Astrocyte (in vitro differentiated cells and primary cell): Measurements from ENCODE around the gene FAM234B. TPM values are rescaled to one million over a fixed set of nuclear protein-coding genes. Genes with fewer than 3 reads are reported as not detected.

Experiments used
- DNase-seq: peaks from one replicate; pipeline ENCODE4 v3.0.0-alpha.2; 2010; ENCODE audit warnings: low read depth
- FAIRE-seq: peaks from 2 replicates; lab custom pipeline; 2011; peaks lifted over from hg19 to GRCh38; lab: Jason Lieb, UNC
- H2AFZ ChIP-seq: 2 replicates; pipeline ENCODE4 v1.6.0; 2012; ENCODE audit warnings: low read depth, low read length, inconsistent platforms
- H3K27ac ChIP-seq: 2 replicates; pipeline ENCODE4 v1.5.1; 2011; ENCODE audit warnings: low read depth, low read length, inconsistent platforms
- H3K27me3 ChIP-seq: 2 replicates; pipeline ENCODE4 v1.6.0; 2011; ENCODE audit warnings: low read length, inconsistent platforms; ENCODE audit not compliant: insufficient read depth
- H3K36me3 ChIP-seq: 2 replicates; pipeline ENCODE4 v1.5.1; 2011; ENCODE audit warnings: low read length, inconsistent platforms; ENCODE audit not compliant: insufficient read depth
- H3K4me1 ChIP-seq: 2 replicates; pipeline ENCODE4 v1.5.1; 2011; ENCODE audit warnings: low read length, inconsistent platforms; ENCODE audit not compliant: insufficient read depth
- H3K4me2 ChIP-seq: 2 replicates; pipeline ENCODE4 v1.6.0; 2012; ENCODE audit warnings: low read length, inconsistent platforms
- H3K4me3 ChIP-seq: 2 replicates; pipeline ENCODE4 v1.5.1; 2011; ENCODE audit warnings: low read depth, mild to moderate bottlenecking, low read length, inconsistent platforms; ENCODE audit not compliant: insufficient read depth
- H3K79me2 ChIP-seq: 2 replicates; pipeline ENCODE4 v1.6.0; 2012; ENCODE audit warnings: mild to moderate bottlenecking, low read length, inconsistent platforms; ENCODE audit not compliant: insufficient read depth
- H3K9ac ChIP-seq: 2 replicates; pipeline ENCODE4 v1.6.0; 2012; ENCODE audit warnings: mild to moderate bottlenecking, low read length, inconsistent platforms
- H3K9me3 ChIP-seq: 2 replicates; pipeline ENCODE4 v1.5.1; 2012; ENCODE audit warnings: low read depth, mild to moderate bottlenecking, low read length, inconsistent platforms; ENCODE audit not compliant: insufficient read depth
- H4K20me1 ChIP-seq: 2 replicates; pipeline ENCODE4 v1.6.0; 2012; ENCODE audit warnings: low read length, inconsistent platforms; ENCODE audit not compliant: insufficient read depth
- H3K27ac Mint-ChIP-seq: one replicate; pipeline ENCODE4 v1.8.0; 2021; ENCODE audit warnings: mild to moderate bottlenecking, mixed read lengths; ENCODE audit not compliant: unreplicated experiment
- H3K27me3 Mint-ChIP-seq: one replicate; pipeline ENCODE4 v1.8.0; 2021; ENCODE audit warnings: low read depth, mixed read lengths; ENCODE audit not compliant: unreplicated experiment
- H3K36me3 Mint-ChIP-seq: one replicate; pipeline ENCODE4 v1.8.0; 2021; ENCODE audit warnings: low read depth, mixed read lengths; ENCODE audit not compliant: unreplicated experiment
- H3K4me1 Mint-ChIP-seq: one replicate; pipeline ENCODE4 v1.8.0; 2021; ENCODE audit warnings: low read depth, mixed read lengths; ENCODE audit not compliant: unreplicated experiment
- H3K4me3 Mint-ChIP-seq: one replicate; pipeline ENCODE4 v1.8.0; 2021; ENCODE audit warnings: mild to moderate bottlenecking, moderate library complexity, mixed read lengths; ENCODE audit not compliant: unreplicated experiment
- H3K9me3 Mint-ChIP-seq: one replicate; pipeline ENCODE4 v1.8.0; 2021; ENCODE audit warnings: mild to moderate bottlenecking, mixed read lengths; ENCODE audit not compliant: unreplicated experiment
- EZH2 ChIP-seq: IDR thresholded peaks from 2 replicates; pipeline ENCODE4 v1.6.1; 2012; ENCODE audit warnings: mild to moderate bottlenecking, low read length, inconsistent platforms; ENCODE audit not compliant: insufficient read depth
- total RNA-seq: library from RNA; stranded (reverse); gene quantifications from 2 replicates; pipeline ENCODE4 v1.2.1, GENCODE V29; 2021
- TF ChIP-seq, protein P1 (sequence below): IDR thresholded peaks from 2 replicates; pipeline ENCODE4 v1.5.1; 2011; ENCODE audit warnings: low read depth, mild to moderate bottlenecking, inconsistent platforms, low read length, moderate library complexity; ENCODE audit not compliant: insufficient read depth

Gene FAM234B
- total RNA-seq, 1 donor from 2014 or later: 6.2 TPM

DNA sequence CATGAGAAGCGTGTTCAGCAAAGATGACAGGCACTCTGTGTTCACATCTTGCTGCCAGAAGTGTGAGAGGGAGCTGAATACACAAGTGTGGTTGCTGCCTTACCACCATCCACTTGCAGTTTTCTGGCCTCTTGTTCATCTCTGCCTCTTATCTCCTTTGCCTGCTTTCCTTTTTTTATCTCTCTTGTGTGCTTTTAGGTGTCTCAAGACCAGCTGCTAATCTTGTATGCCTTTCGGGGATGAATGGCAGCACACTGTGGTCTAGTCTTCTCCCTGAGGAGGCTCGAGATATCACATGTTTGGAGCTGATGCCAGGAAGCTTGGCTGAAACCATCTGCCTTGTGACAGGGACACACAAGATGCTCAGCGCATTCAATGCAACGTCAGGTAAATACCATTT is 17.2 kb downstream of the FAM234B start:
- no peaks in the 10 kb centered on the region for H3K4me1 ChIP-seq
- no peak overlapping the region for H2AFZ ChIP-seq
- no peak for FAIRE-seq

DNA sequence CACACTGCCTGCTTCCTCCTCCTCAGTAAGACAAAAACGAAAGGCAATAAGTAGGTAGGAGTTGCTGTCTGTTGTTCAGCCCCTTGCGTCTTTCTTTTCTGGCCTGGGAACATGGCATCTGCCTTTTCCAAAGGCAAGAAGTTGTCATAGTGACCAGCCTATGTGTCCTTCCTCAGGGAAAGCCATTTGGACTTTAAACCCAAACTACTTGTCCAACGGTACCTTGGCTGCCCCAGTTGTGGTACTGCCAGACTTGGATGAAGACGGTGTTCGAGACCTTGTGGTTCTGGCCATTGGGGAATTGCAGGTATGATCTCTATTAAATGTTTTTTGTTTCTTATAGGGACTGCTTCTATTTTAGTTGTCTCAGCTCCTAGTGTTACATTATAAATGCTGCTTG is 18.5 kb downstream of the FAM234B start:
- Histone ChIP-seq H3K9me3 (no peaks in the 10 kb centered on the region), H3K4me2 (no peak overlapping the region), H3K79me2 (no peaks in the 10 kb centered on the region), H3K36me3 (no peaks in the 10 kb centered on the region), H3K4me1 (no peaks in the 10 kb centered on the region), H3K4me3 (no peak overlapping the region), H3K9ac (no peak overlapping the region), H3K27ac (no peak overlapping the region), H4K20me1 (no peaks in the 10 kb centered on the region), H2AFZ (no peak overlapping the region), H3K27me3 (no peaks in the 10 kb centered on the region)
- Mint-ChIP-seq H3K27me3 (no peaks in the 10 kb centered on the region), H3K27ac (no peak overlapping the region), H3K4me3 (no peak overlapping the region), H3K36me3 (peaks cover 8% of the 10 kb centered on the region), H3K4me1 (no peaks in the 10 kb centered on the region), H3K9me3 (no peaks in the 10 kb centered on the region)
- FAIRE-seq (no peak), DNase-seq (no peak)
- no peak for TF ChIP-seq EZH2
- TF ChIP-seq, protein P1, sequence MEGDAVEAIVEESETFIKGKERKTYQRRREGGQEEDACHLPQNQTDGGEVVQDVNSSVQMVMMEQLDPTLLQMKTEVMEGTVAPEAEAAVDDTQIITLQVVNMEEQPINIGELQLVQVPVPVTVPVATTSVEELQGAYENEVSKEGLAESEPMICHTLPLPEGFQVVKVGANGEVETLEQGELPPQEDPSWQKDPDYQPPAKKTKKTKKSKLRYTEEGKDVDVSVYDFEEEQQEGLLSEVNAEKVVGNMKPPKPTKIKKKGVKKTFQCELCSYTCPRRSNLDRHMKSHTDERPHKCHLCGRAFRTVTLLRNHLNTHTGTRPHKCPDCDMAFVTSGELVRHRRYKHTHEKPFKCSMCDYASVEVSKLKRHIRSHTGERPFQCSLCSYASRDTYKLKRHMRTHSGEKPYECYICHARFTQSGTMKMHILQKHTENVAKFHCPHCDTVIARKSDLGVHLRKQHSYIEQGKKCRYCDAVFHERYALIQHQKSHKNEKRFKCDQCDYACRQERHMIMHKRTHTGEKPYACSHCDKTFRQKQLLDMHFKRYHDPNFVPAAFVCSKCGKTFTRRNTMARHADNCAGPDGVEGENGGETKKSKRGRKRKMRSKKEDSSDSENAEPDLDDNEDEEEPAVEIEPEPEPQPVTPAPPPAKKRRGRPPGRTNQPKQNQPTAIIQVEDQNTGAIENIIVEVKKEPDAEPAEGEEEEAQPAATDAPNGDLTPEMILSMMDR: no peak

More for the DNA sequence above, 17.2 kb downstream of the FAM234B start:
- Histone ChIP-seq H3K9ac (no peak overlapping the region), H3K79me2 (no peaks in the 10 kb centered on the region), H3K27ac (no peak overlapping the region), H3K9me3 (no peaks in the 10 kb centered on the region), H3K4me3 (no peak overlapping the region), H3K27me3 (no peaks in the 10 kb centered on the region), H4K20me1 (no peaks in the 10 kb centered on the region), H3K36me3 (no peaks in the 10 kb centered on the region), H3K4me2 (no peak overlapping the region)
- Mint-ChIP-seq H3K36me3 (peaks cover 5% of the 10 kb centered on the region), H3K4me3 (no peak overlapping the region), H3K9me3 (no peaks in the 10 kb centered on the region), H3K27me3 (no peaks in the 10 kb centered on the region), H3K27ac (no peak overlapping the region), H3K4me1 (no peaks in the 10 kb centered on the region)
- DNase-seq: no peak
- TF ChIP-seq EZH2: no peak
- TF ChIP-seq, protein P1: no peak

DNA sequence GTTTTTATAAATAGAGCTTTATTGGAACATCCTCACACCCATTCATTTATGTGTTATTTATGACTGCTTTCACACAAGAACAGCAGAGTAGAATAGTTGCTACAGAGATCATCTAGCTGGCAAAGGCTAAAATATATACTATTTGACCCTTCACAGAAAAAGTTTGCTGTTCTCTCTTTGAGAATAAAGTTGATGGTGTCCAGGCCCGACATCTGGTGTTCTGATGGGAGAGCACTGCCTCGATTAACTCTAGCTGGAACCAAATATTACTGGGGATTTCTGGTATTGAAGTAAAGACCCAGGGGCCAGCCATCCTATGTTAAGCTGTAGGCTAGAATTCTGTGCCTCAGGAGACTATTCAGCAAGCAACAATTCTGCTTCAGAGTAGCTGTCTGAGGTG is 21.8 kb downstream of the FAM234B start:
- Histone ChIP-seq H3K4me2 (no peak overlapping the region), H3K27me3 (no peaks in the 10 kb centered on the region), H3K9ac (no peak overlapping the region), H3K9me3 (no peaks in the 10 kb centered on the region), H3K36me3 (no peaks in the 10 kb centered on the region), H2AFZ (no peak overlapping the region), H3K79me2 (no peaks in the 10 kb centered on the region), H3K27ac (no peak overlapping the region), H4K20me1 (no peaks in the 10 kb centered on the region), H3K4me3 (no peak overlapping the region), H3K4me1 (no peaks in the 10 kb centered on the region)
- Mint-ChIP-seq H3K9me3 (no peaks in the 10 kb centered on the region), H3K4me3 (no peak overlapping the region), H3K27ac (no peak overlapping the region), H3K4me1 (no peaks in the 10 kb centered on the region), H3K36me3 (peaks cover 6% of the 10 kb centered on the region), H3K27me3 (no peaks in the 10 kb centered on the region)
- no peak for TF ChIP-seq EZH2
- TF ChIP-seq, protein P1: no peak
- FAIRE-seq (no peak), DNase-seq (no peak)
